Loucy (cell line): Measurements from ENCODE around the gene LGR4.

Experiments used
- EZH2phosphoT487 ChIP-seq: fragments of 200-600 bp; IDR thresholded peaks from 2 replicates; pipeline ENCODE4 v1.6.1; 2018; ENCODE audit warnings: antibody characterized with exemption, mild to moderate bottlenecking, moderate library complexity, borderline replicate concordance
- TF ChIP-seq, protein P1 (sequence below): fragments of 200-600 bp; sonication (generic); conservative IDR thresholded peaks from 2 replicates; pipeline ENCODE4 v1.5.1; 2014; ENCODE audit warnings: mild to moderate bottlenecking, antibody characterized with exemption, low read length

DNA sequence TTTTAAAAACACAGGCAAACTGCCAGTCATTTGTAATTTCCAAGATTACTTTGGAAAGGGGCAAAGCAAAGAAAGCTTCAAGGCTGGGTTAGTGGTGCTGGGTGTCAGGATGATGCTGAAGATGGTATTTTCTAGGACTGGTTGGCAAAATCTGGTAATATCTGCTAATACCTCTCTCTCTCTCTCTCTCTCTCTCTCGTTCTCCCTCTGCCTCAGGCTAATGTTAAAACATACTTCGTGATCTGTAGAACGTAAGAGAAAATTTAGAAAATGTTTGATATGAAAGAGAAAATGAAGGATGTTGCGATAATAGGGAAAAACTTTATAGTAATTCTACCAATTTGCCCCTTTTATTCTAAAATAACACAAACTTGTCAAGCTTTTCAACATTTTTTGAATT is 9.4 kb upstream of the LGR4 start:
- TF ChIP-seq, protein P1, sequence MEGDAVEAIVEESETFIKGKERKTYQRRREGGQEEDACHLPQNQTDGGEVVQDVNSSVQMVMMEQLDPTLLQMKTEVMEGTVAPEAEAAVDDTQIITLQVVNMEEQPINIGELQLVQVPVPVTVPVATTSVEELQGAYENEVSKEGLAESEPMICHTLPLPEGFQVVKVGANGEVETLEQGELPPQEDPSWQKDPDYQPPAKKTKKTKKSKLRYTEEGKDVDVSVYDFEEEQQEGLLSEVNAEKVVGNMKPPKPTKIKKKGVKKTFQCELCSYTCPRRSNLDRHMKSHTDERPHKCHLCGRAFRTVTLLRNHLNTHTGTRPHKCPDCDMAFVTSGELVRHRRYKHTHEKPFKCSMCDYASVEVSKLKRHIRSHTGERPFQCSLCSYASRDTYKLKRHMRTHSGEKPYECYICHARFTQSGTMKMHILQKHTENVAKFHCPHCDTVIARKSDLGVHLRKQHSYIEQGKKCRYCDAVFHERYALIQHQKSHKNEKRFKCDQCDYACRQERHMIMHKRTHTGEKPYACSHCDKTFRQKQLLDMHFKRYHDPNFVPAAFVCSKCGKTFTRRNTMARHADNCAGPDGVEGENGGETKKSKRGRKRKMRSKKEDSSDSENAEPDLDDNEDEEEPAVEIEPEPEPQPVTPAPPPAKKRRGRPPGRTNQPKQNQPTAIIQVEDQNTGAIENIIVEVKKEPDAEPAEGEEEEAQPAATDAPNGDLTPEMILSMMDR = no peak
- no peak for TF ChIP-seq EZH2phosphoT487
